Measurements from ENCODE around the gene SPECC1L.
A peak's percentile ranks its signal among the peaks of the same experiment; 100 is the strongest.

Gene SPECC1L

DNA sequence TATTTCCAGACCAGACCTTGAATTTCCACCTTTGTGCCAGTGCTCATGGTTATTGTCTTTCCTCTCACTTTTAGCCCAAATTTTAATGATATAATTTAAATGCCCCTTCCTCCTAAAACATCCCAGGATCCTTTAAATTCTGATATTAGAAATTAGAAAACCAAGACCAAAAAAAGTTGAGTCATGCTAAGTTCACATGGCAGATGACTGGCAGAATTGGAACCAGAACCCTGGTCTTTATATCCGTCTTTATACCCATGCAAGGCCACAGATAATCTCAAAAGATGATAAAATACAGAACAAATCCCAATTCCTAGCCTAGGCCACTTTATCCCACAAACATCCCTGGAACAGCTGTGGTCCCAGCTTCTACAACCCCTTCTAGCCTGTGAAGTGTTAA is 183.2 kb downstream of the SPECC1L start:
- H3K4me3 ChIP-seq (ENCODE audit: control insufficient read depth in 1 of 7, extremely low read depth in 1 of 7, insufficient read depth in 4 of 7, low read depth in 2 of 7, low read length in 6 of 7): no peak overlapping the region
- H3K27me3 ChIP-seq (replicated peaks in 2 of 5; ENCODE audit: control insufficient read depth in 4 of 5, insufficient read depth in 5 of 5, low read length in 4 of 5): no peaks in the 10 kb centered on the region
- no peak overlapping the region for H3K27ac ChIP-seq (ENCODE audit: insufficient read depth in 1 of 2, low read depth in 1 of 2, low read length in 2 of 2, poor library complexity in 1 of 2, severe bottlenecking in 2 of 2)
- no peaks in the 10 kb centered on the region for H3K36me3 ChIP-seq (ENCODE audit: control insufficient read depth in 4 of 4, insufficient read depth in 4 of 4, low read length in 3 of 4)
- DNase-seq: no peak
- no CpG with 5 or more reads among the region's 1 CpG for WGBS (ENCODE audit: insufficient coverage)
- H3K9me3 ChIP-seq (ENCODE audit: control extremely low read depth in 1 of 5, control insufficient read depth in 4 of 5, insufficient read depth in 2 of 5, low read depth in 1 of 5, low read length in 4 of 5): peaks cover 0 to 2% (median 0%) of the 10 kb centered on the region in 5 experiments
- CTCF ChIA-PET: interaction anchor here (0.7 to 3.2 kb wide), 4 partner anchors 17 to 37 kb away, joined by 3 to 12 read pairs (median 3); no protein-coding TSS in a partner anchor
- H3K4me1 ChIP-seq (ENCODE audit: control extremely low read depth in 1 of 4, control insufficient read depth in 4 of 4, insufficient read depth in 4 of 4, low read length in 3 of 4): peaks cover 6 to 36% (median 31%) of the 10 kb centered on the region in 4 experiments
- POLR2A ChIA-PET: interaction anchor here (1.0 kb wide), 1 partner anchor 19 kb away, joined by 3 read pairs; no protein-coding TSS in a partner anchor

DNA sequence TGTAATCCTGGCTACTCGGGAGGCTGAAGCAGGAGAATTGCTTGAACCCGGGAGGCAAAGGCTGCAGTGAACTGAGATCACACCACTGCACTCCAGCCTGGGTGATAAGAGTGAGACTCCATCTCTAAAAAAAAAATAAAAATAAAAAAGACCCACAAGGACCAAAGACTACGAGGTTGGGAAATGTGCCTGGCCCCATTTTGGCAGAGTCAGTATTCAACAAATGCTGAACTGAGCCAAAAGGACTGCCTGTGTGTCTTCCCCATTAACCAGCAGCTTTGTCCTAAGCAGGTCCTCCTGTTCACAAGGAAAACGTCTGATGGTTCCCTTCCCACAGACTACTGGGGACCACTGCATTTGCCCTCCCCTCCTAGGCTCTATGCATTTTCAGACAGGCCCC is 184.4 kb downstream of the SPECC1L start:
- WGBS (ENCODE audit: insufficient coverage): 86% methylated on average over 2 of the region's 4 CpGs
- ChIA-PET CTCF (interaction anchor here (0.9 to 3.2 kb wide), 5 partner anchors 9 to 38 kb away, joined by 3 to 12 read pairs (median 4); no protein-coding TSS in a partner anchor), POLR2A (interaction anchor here (0.6 to 0.7 kb wide), 3 partner anchors 52 to 119 kb away, joined by 3 to 5 read pairs (median 3); no protein-coding TSS in a partner anchor)
- Histone ChIP-seq H3K4me1 (ENCODE audit: control extremely low read depth in 1 of 4, control insufficient read depth in 4 of 4, insufficient read depth in 4 of 4, low read length in 3 of 4) (peaks cover 2 to 27% (median 21%) of the 10 kb centered on the region in 4 experiments), H3K27me3 (replicated peaks in 2 of 5; ENCODE audit: control insufficient read depth in 4 of 5, insufficient read depth in 5 of 5, low read length in 4 of 5) (no peaks in the 10 kb centered on the region), H3K27ac (ENCODE audit: insufficient read depth in 1 of 2, low read depth in 1 of 2, low read length in 2 of 2, poor library complexity in 1 of 2, severe bottlenecking in 2 of 2) (no peak overlapping the region), H3K36me3 (ENCODE audit: control insufficient read depth in 4 of 4, insufficient read depth in 4 of 4, low read length in 3 of 4) (no peaks in the 10 kb centered on the region), H3K4me3 (ENCODE audit: control insufficient read depth in 1 of 7, extremely low read depth in 1 of 7, insufficient read depth in 4 of 7, low read depth in 2 of 7, low read length in 6 of 7) (no peak overlapping the region), H3K9me3 (ENCODE audit: control extremely low read depth in 1 of 5, control insufficient read depth in 4 of 5, insufficient read depth in 2 of 5, low read depth in 1 of 5, low read length in 4 of 5) (peaks cover 0 to 2% (median 0%) of the 10 kb centered on the region in 5 experiments)
- DNase-seq: no peak

DNA sequence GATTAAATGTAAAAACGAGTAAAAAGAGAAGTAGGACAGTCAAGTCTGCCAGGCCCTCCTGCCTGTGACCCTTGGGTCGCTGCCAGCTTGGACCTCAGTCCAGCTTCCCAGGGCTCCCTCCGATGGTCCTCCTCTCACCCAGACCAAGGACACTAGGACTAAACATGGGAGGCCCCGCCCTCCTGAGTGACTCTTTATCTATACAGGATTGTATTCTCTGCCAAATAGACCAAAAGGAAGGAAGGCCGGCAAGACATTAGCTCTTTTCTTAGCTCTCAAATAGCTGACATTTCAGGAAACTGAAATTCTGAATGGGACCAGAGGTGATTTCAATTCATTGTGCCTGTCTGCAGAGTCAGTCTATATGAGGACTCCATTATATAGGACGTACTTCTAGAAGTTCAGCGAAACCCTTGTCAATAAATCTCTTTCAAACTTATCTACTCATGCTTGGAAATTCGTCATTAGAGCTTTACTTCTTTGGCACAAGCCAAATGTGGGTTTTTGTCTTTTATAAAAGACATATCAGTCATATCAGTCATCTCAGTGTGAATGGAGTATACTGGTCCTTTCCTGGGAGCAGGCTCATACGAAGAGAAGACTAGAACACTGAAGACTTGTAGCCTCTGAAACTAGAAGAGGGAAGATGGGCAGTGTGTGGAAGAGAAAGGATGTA is 185.3 kb downstream of the SPECC1L start:
- DNase-seq: no peak
- Histone ChIP-seq H3K4me1 (ENCODE audit: control extremely low read depth in 1 of 4, control insufficient read depth in 4 of 4, insufficient read depth in 4 of 4, low read length in 3 of 4) (peaks cover 2 to 27% (median 20%) of the 10 kb centered on the region in 4 experiments), H3K27me3 (replicated peaks in 2 of 5; ENCODE audit: control insufficient read depth in 4 of 5, insufficient read depth in 5 of 5, low read length in 4 of 5) (no peaks in the 10 kb centered on the region), H3K4me3 (ENCODE audit: control insufficient read depth in 1 of 7, extremely low read depth in 1 of 7, insufficient read depth in 4 of 7, low read depth in 2 of 7, low read length in 6 of 7) (no peak overlapping the region), H3K36me3 (ENCODE audit: control insufficient read depth in 4 of 4, insufficient read depth in 4 of 4, low read length in 3 of 4) (no peaks in the 10 kb centered on the region), H3K27ac (ENCODE audit: insufficient read depth in 1 of 2, low read depth in 1 of 2, low read length in 2 of 2, poor library complexity in 1 of 2, severe bottlenecking in 2 of 2) (no peak overlapping the region), H3K9me3 (ENCODE audit: control extremely low read depth in 1 of 5, control insufficient read depth in 4 of 5, insufficient read depth in 2 of 5, low read depth in 1 of 5, low read length in 4 of 5) (peaks cover 0 to 2% (median 0%) of the 10 kb centered on the region in 5 experiments)
- 29% methylated on average over 5 of the region's 9 CpGs for WGBS (ENCODE audit: insufficient coverage)
- ChIA-PET POLR2A (interaction anchor here (0.5 to 1.0 kb wide), 4 partner anchors 15 to 115 kb away, joined by 3 to 5 read pairs (median 3); no protein-coding TSS in a partner anchor), CTCF (interaction anchor here (0.8 to 3.2 kb wide), 7 partner anchors 12 to 51 kb away, joined by 3 to 12 read pairs (median 3); no protein-coding TSS in a partner anchor)

DNA sequence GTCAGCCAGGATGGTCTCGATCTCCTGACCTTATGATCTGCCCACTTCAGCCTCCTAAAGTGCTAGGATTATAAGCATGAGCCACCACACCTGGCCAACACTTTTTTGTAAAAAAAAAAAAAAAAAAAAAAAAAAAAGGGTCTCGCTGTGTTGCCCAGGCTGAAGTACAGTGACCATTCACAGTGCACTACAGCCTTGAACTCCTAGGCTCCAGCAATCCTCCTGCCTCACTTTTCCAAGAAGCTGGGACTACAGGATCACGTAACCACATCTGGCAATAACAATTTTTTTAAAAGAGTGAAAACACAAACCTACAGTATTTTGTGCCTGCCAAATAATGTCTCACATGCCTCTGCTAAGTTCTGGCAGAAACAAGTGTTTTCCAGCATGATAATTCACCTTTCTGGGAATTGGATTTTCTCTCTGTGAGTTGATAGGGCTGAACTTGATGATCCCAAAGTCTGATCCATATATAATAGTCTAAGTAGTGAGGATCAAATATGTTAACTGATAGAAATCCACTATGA is 187.3 kb downstream of the SPECC1L start:
- no peak overlapping the region for H3K4me3 ChIP-seq (ENCODE audit: control insufficient read depth in 1 of 7, extremely low read depth in 1 of 7, insufficient read depth in 4 of 7, low read depth in 2 of 7, low read length in 6 of 7)
- H3K27ac ChIP-seq (ENCODE audit: insufficient read depth in 1 of 2, low read depth in 1 of 2, low read length in 2 of 2, poor library complexity in 1 of 2, severe bottlenecking in 2 of 2): no peak overlapping the region
- 100% methylated on average over 2 of the region's 3 CpGs for WGBS (ENCODE audit: insufficient coverage)
- POLR2A ChIA-PET: no interaction called here
- CTCF ChIA-PET: no interaction called here
- H3K27me3 ChIP-seq (replicated peaks in 2 of 5; ENCODE audit: control insufficient read depth in 4 of 5, insufficient read depth in 5 of 5, low read length in 4 of 5): no peaks in the 10 kb centered on the region
- H3K4me1 ChIP-seq (ENCODE audit: control extremely low read depth in 1 of 4, control insufficient read depth in 4 of 4, insufficient read depth in 4 of 4, low read length in 3 of 4): peaks cover 0 to 27% (median 20%) of the 10 kb centered on the region in 4 experiments
- no peak for DNase-seq
- no peaks in the 10 kb centered on the region for H3K9me3 ChIP-seq (ENCODE audit: control extremely low read depth in 1 of 5, control insufficient read depth in 4 of 5, insufficient read depth in 2 of 5, low read depth in 1 of 5, low read length in 4 of 5)
- H3K36me3 ChIP-seq (ENCODE audit: control insufficient read depth in 4 of 4, insufficient read depth in 4 of 4, low read length in 3 of 4): no peaks in the 10 kb centered on the region

DNA sequence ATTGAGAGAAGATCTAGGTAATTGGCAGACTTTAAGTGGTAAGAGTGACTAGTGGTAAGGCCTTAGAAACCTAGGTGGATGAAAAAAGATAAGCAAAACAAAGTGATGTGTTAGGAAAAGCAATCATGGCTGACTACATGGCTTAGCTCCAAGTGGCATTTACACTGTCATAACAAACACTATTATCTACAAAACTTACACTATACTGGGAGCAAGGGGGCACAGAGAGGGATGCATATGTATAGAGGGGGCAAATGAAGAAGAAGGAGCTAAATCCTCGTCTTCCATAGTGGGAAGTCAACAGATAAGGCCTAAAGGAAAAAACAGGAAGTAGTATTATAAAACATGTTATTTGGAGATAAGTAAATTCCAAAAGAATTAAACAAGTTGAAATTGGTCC is 189.3 kb downstream of the SPECC1L start:
- CTCF ChIA-PET: interaction anchor here (1.1 to 1.3 kb wide), 2 partner anchors 21 to 23 kb away, joined by 3 to 5 read pairs; no protein-coding TSS in a partner anchor
- 13% methylated on average over 1 of the region's 1 CpG for WGBS (ENCODE audit: insufficient coverage)

DNA sequence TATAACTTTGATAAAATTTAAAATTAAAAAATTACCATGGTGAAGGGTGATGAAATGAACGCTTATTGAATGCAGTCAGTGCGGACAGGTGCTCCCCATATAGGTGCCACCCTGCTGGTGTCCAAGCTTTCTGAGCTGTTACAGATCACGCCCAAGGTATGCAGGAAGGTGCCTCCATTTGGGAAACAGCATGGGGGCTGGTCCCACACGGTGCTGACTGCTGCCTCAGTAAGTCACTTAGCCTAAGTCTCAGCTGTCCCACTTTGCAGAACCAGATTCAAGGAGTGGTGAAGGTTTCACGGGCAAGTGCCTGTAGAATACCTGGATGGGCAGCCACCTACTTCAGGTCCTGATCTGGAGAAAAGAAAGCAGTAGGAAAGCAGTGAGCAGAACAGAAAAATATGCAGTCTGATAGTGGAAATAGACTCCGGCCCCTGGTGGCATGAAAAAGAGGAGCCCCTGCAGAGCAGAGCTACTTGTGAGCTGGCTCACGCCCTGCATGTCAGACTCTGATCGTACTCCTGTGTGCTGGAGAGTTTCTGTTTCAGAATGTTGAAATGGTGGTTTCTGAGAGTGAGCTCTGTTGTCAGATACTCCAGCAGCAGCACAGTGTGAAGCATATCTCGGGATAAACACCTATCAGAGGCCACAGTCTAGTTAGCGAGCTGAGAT is 189.9 kb downstream of the SPECC1L start:
- Histone ChIP-seq H3K4me1 (ENCODE audit: control extremely low read depth in 1 of 4, control insufficient read depth in 4 of 4, insufficient read depth in 4 of 4, low read length in 3 of 4) (peaks cover 3 to 22% (median 17%) of the 10 kb centered on the region in 4 experiments), H3K27ac (ENCODE audit: insufficient read depth in 1 of 2, low read depth in 1 of 2, low read length in 2 of 2, poor library complexity in 1 of 2, severe bottlenecking in 2 of 2) (no peak overlapping the region), H3K9me3 (ENCODE audit: control extremely low read depth in 1 of 5, control insufficient read depth in 4 of 5, insufficient read depth in 2 of 5, low read depth in 1 of 5, low read length in 4 of 5) (no peaks in the 10 kb centered on the region), H3K4me3 (ENCODE audit: control insufficient read depth in 1 of 7, extremely low read depth in 1 of 7, insufficient read depth in 4 of 7, low read depth in 2 of 7, low read length in 6 of 7) (peak overlapping the region in 1 of 7 experiments; percentile 7), H3K36me3 (ENCODE audit: control insufficient read depth in 4 of 4, insufficient read depth in 4 of 4, low read length in 3 of 4) (no peaks in the 10 kb centered on the region), H3K27me3 (replicated peaks in 2 of 5; ENCODE audit: control insufficient read depth in 4 of 5, insufficient read depth in 5 of 5, low read length in 4 of 5) (no peaks in the 10 kb centered on the region)
- POLR2A ChIA-PET: interaction anchor here (0.7 kb wide), 1 partner anchor 17 kb away, joined by 4 read pairs; no protein-coding TSS in a partner anchor
- CTCF ChIA-PET: interaction anchor here (1.1 to 1.3 kb wide), 3 partner anchors 15 to 24 kb away, joined by 3 to 5 read pairs (median 5); no protein-coding TSS in a partner anchor
- 69% methylated on average over 9 of the region's 10 CpGs for WGBS (ENCODE audit: insufficient coverage)
- no peak for DNase-seq

More for the DNA sequence above, 189.3 kb downstream of the SPECC1L start:
- Histone ChIP-seq H3K27me3 (replicated peaks in 2 of 5; ENCODE audit: control insufficient read depth in 4 of 5, insufficient read depth in 5 of 5, low read length in 4 of 5) (no peaks in the 10 kb centered on the region), H3K27ac (ENCODE audit: insufficient read depth in 1 of 2, low read depth in 1 of 2, low read length in 2 of 2, poor library complexity in 1 of 2, severe bottlenecking in 2 of 2) (no peak overlapping the region), H3K9me3 (ENCODE audit: control extremely low read depth in 1 of 5, control insufficient read depth in 4 of 5, insufficient read depth in 2 of 5, low read depth in 1 of 5, low read length in 4 of 5) (no peaks in the 10 kb centered on the region), H3K36me3 (ENCODE audit: control insufficient read depth in 4 of 4, insufficient read depth in 4 of 4, low read length in 3 of 4) (no peaks in the 10 kb centered on the region), H3K4me1 (ENCODE audit: control extremely low read depth in 1 of 4, control insufficient read depth in 4 of 4, insufficient read depth in 4 of 4, low read length in 3 of 4) (peaks cover 3 to 27% (median 22%) of the 10 kb centered on the region in 4 experiments), H3K4me3 (ENCODE audit: control insufficient read depth in 1 of 7, extremely low read depth in 1 of 7, insufficient read depth in 4 of 7, low read depth in 2 of 7, low read length in 6 of 7) (no peak overlapping the region)
- POLR2A ChIA-PET: no interaction called here
- no peak for DNase-seq
